NCI-H1694 (cell line): Measurements from ENCODE around the gene DMPK.
"Not testable (repeated sequence)": the region's sequence is repeated elsewhere in the genome, so short reads cannot be mapped to it uniquely, and the experiment has no call there.

Experiments
- DNase-seq: peaks from one replicate; lab custom pipeline; 2025; lab: John Stamatoyannopoulos, UW

DMPK gene

DNA sequence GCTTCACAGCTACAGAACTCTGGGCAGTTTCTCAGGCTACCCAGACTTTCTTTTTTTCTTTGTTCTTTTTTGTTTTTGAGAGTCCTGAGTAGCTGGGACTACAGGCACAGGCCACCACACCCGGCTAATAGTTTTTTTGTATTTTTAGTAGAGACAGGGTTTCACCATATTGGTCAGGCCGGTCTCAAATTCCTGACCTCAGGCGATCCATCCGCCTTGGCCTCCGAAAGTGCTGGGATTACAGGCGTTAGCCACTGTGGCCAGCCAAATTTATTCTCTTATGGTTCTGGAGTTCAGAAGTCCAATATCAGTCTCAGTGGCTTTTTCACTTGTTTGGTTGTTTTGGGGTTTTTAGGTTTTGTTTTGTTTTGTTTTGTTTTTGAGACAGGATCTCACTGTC, 36.7 kb downstream of the DMPK start:
- no peak for DNase-seq

DNA sequence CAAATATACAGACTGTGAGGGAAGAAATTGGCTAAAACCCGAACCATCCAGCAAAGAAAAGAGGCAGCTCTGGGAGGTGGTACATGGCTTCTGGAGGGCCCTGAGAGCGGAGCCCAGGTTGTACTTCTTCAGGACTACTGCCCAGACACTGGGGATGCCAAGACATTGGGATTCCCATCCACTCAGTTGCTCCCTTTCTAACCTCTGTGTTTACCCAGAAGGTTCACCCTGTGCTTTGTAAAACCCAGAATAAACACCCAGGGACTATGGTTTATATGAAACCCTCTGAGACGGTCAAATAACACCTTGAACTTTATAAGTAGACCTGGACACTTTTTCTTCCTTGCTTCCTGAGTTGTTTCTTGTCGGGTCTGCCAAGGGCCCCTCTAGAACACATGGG, 39.3 kb downstream of the DMPK start:
- DNase-seq, result no peak

DNA sequence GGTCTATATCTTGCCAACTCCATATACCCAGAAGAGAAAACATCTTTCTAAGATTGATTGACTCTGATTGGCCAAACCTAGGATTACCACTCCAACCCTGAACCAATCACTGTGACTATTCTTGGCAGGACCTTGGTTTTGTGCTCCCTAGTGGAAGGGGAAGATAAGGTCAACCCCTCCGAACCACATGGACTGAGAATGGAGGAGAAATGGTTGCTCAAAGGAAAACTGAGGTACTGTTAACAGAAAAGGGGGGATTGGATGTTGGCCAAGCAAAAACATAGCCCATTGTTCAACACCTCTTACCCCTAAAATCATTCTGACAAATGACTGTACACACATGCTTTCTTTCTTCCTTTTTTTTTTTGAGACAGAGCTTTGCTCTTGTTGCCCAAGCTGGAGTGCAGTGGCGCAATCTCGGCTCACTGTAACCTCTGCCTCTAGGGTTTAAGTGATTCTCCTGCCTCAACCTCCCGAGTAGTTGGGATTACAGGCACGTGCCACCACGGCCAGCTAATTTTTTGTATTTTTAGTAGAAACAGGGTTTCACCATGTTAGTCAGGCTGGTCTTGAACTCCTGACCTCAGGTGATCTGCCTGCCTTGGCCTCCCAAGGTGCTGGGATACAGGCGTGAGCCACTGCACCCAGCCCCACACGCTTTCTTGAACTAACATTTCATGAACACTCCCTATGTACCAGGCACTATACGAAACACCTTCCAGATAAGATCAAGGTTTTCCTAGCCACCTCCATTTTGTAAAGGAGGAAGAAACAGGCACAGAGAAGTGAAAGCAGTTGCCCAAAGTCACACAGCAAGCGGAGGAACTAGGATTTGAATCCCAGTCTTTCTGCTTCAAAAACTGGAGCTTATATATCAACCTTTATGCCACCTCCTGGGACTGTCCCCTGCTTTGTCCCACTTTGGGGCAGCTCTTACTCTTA, 42.5 kb downstream of the DMPK start:
- no peak for DNase-seq

DNA sequence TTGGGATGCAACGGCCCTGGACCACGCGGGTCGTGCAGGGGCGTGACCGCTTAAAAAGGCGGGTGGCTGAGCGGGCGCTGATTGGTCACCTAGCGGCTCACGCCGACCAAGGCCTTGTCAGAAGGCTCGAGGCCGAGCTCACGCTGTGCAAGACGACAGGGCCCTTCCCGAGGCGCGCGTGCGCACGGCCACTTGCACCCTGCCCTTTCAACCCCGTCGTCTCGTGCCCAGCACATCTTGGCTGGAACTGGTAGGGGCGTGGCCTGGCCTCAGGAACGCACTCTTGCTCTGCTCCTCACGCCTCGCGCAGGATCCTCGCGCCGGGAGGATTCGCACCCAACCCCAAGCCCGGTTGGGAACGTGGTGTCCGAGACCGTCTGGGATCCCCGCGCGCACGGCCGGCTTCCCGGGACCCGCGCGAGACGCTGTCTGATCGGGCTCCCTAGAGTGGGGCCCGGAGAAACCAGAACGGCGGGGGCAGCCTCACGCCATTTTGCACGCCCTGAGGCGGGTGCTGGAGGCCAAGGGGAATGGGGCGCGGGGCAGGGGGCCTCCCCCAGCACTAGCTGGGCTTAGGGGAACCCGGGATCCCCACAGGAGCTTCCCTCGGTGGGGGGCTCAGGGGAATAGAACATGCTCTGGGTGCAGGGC, 49.0 kb downstream of the DMPK start, which contains the start of gene MEIOSIN:
TSS of gene MEIOSIN (plus strand) at position 280 of the 651 bp plus-strand sequence. CDS start 1,938 bp downstream, outside the sequence.
- DNase-seq, result no peak

DNA sequence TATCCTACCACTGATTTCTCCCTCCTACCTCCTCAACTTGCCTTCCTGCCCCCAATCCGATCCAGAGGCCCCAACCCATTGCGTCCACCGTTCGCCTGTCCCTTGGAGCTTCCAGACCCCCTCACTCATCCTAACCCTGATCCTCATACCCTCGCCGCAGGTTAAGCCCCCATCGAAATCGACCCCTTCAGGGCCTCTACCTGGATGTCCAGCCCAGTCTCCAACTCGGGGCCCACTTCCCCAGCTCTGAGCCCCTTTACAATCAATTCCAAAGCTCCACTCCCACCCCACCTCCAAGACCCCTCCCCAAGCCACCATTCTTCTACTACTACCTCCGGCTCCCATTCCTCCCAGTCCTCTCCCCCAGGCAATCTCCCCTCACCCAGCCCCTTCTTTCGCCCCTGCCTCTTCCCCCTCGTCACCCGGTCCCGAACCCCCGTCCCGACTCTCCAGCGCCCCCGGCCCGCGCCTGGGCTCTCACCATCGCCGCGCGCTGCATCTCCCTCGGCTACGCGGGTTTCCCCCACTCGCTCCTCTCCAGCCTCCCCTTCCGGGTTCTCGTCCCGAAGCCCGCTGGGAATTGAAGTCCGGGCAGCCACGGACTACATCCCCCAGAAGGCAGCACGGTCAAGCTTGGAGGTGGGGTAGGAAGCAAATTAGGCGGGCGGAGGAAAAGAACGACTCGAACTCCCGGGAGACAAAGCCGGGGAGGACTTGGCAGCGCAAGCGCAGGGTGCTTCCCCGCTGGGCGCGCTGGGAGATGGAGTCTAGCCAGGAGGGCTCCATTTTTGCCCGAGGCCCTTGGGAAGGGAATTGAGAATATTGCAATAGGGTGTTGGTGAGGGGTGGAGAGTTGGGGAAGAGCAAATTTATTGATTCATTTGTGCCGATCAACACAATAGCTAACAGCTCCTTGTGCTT, 51.7 kb downstream of the DMPK start, which contains the start of gene FBXO46:
TSS of gene FBXO46 (minus strand) at position 529 of the 921 bp plus-strand sequence. CDS start 17,401 bp downstream, outside the sequence.
- DNase-seq, result peak; percentile 98

DNA sequence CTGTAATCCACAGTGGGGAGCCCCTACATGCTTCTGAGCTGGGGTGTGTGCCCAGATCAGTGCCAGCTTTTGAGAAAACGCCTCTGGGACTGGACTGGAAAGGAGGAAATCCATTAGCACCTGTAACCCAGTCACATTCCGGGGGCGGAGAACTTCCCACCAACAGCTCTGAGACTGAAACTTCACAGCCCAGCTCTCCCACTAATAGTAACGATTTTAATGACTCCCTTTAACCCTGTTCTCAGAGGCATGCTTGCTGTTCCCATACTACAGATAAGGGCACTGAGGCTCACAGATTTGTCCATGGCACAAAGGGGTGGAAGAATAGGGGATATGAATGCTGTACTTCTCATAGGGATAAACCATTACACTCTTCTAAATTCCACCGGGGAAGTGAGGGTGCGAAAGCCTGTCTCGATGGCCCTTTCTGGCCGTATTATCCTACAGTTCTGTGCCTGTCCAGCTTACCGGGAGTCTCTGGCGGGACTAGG, 52.4 kb downstream of the DMPK start:
- DNase-seq, result no peak

DNA sequence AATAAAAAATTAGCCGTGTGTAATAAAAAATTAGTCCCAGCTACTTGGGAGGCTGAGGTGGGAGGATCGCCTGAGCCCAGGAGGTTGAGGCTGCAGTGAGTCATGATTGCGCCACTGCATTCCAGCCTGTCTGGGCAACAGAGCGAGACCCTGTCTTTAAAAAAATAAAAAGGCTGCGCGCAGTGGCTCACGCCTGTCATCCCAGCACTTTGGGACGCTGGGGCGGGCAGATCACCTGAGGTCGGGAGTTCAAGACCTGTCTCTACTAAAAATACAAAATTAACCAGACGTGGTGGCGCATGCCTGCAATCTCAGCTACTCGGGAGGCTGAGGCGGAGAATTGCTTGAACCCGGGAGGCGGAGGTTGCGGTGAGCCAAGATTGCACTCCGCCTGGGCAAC, 53.6 kb downstream of the DMPK start:
- not testable (repeated sequence) for DNase-seq

DNA sequence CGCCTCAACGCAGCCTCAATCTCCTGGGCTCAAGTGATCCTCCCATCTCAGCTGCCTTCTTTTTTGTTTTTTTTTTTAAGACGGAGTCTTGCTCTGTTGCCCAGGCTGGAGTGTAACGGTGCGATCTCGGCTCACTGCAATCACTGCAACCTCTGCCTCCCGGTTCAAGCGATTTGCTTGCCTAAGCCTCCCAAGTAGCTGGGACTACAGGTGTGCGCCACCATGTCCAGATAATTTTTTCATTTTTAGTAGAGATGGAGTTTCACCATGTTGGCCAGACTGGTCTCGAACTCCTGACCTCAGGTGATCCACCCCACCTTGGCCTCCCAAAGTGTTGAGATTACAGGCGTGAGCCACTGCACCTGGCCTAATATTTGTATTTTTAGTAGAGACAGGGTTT, 62.2 kb downstream of the DMPK start:
- not testable (repeated sequence) for DNase-seq
